HG02884 (cell line): ENCODE data around the gene PHKB.
"Not testable (repeated sequence)": the region's sequence is repeated elsewhere in the genome, so short reads cannot be mapped to it uniquely, and the experiment has no call there.

Experiments used
- ATAC-seq: cut with Tn5 transposase; IDR thresholded peaks from one replicate; pipeline ENCODE4 v1.9.1; 2021; ENCODE audit warnings: mild to moderate bottlenecking, moderate library complexity; ENCODE audit not compliant: unreplicated experiment

Gene PHKB

DNA sequence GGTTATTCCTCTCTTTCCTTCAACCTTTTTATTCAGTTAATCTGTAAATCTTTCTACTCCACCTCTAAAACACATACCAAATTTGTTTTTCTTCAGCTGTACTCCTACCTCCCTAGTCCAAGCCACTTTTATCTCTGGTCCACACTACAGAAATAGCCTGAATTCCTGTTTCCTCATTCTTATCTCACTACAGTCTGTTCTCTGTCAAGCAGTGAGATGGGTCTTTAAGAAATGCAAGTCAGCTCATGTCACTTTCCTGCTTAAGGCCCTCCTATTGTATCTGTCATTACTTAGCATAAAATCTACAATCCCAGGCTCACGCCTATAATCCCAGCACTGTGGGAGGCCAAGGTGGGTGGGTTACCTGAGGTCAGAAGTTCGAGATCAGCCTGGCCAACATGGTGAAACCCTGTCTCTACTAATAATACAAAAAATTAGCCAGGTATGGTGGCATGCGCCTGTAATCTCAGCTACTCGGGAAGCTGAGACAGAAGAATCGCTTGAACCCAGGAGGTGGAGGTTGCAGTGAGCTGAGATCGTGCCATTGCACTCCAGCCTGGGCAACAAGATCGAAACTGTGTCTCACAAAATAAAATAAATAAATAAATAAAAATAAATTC, 7.0 kb downstream of the PHKB start:
- ATAC-seq = not testable (repeated sequence)

DNA sequence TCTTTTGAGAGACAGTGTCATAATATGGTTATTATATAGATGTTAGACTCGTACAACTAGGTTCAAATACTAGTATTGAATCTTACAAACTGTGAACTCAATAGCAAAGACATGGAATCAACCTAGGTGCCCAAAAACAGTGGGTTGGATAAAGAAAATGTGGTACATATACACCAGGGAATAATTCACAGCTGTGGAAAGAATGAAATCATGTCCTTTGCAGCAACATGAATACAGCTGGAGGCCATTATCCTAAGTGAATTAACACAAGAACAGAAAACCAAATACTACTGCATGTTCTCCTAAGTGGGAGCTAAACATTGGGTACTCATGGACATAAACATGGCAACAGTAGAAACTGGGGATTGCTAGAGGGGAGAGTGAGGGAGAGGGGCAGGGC, 8.1 kb downstream of the PHKB start:
- ATAC-seq = no peak

DNA sequence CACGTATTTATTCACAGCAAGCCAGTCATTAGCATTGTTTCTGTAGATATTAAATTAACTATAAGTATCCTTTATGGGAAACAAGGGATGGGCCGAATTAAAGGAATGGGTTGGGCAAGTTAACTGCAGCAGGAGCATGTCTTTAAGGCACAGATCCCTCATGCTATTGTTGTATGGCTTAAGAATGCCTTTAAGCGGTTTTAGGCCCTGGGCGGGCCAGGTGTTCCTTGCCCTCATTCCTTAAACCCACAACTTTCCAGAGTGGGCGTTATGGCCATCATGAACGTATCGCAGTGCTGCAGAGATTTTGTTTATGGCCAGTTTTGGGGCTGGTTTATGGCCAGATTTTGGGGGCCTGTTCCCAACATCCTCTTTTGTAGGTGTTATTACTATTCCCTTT, 9.1 kb downstream of the PHKB start:
- ATAC-seq = no peak

DNA sequence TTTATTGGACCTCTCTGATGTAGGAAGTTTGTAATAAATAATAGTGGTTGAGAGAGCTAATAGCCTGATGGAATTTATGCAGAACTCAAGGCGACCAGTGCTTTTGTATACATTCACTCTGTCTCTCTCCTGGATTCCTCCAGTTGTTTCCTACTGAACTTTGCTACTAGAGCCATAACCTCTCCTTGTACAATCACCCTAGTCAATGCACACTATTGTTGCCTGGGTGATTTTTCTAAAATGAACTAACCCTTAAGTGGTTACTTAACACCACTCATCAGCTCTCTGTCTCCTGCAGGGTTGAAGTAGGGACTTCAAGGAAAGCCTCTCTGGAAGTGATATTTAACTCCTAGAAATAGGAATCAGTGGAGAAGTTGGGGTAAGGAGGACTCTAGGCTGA, 9.7 kb downstream of the PHKB start:
- ATAC-seq = no peak

DNA sequence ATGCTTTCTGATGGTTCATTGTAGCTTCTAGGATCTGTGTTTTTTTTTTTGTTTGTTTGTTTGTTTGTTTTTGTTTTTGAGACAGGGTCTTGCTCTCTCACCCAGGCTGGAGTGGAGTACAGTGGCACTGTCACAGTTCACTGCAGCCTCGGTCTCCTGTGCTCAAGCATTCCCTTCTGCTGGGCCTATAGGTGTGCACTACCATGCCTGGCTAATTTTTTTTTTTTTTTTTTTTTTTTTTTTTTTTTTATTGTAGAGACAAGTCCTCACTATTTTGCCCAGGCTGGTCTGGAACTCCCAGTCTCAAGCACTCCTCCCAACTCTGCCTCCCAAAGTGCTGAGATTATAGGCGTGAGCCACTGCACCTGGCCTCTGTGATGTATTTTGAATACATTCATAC, 11.9 kb downstream of the PHKB start:
- not testable (repeated sequence) for ATAC-seq

DNA sequence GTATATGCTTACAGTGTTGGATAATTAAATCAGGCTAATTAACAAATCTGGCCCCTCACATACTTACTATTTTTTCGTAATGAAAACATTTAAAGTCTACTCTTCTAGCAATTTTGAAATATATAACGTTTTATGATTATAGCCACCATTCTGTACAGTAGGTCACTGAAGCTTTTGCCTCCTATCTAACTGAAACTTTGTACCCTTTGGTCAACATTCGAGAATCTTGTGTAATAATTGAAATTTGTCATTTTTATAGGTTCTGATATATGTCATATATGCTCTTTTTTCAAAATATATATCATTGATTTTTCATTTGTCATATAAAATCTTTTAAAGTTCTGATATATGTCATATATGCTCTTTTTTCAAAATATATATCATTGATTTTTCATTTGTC, 12.7 kb downstream of the PHKB start:
- ATAC-seq = no peak

DNA sequence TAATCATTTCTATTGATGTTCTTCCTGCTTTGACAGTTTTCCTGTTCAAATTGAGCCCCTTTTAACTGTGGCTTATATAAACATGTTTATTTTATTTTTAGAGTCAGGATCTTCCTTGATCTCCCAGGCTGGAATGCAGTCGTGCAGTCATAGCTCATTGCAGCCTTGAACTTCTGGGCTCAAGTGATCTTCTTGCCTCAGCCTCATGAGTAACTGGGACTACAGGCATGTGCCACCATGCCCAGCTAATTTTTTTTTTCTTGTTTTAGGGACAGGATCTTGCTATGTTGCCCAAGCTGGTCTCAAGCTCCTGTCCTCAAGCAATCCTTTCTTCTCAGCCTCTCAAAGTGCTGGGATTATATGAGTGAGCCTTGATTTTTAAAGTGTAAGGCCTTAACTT, 14.7 kb downstream of the PHKB start:
- ATAC-seq = no peak

DNA sequence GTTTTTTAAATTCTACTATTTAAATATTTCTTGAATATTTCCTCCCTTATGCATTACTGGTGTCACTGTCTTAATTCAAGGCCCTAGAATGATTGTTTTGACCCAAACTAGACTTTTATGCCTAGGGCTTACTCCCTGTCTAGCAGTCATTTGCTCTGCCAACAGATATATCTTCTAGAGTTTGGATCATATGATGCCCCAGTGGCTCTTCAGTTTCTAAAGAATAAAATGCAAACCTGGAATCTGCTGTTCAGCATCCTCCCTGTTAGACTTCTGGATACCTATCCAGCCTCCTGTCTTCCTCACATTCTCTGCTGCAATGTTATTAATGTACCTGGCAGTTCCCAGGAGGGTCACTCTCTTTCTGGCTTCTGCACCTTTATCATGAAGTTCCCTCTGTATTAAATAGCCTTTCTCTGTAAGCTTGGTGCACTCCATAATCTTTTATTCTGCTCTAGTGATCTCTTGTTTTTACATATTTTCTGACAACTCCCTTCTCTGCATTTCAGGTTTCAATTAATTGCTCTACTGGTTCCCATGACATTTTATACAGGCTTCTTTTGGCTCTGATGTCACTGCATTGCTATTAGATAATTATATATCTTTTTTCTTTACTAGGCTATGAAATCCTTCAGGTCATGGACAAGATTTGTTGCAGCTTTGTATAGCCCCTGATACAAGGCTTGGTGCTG, 15.7 kb downstream of the PHKB start:
- ATAC-seq = no peak

DNA sequence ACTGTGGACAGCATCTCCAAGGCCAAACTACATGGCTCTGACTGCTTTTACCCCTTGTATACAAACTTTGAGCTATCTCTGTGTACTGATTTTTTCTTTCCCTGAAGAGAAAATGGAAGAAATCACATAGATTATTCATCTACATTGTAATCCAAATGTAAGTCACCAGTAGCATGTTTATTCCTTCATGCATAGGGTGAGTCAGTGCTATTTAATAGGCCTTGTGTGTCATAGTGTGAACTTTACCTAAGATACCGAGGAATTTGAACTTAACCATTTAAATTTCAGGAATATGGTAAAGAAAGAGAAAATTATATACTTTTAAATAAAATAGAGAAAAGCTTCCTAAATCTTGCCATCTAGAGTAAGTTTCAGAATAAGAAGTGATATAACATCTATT, 16.5 kb downstream of the PHKB start:
- ATAC-seq = no peak

DNA sequence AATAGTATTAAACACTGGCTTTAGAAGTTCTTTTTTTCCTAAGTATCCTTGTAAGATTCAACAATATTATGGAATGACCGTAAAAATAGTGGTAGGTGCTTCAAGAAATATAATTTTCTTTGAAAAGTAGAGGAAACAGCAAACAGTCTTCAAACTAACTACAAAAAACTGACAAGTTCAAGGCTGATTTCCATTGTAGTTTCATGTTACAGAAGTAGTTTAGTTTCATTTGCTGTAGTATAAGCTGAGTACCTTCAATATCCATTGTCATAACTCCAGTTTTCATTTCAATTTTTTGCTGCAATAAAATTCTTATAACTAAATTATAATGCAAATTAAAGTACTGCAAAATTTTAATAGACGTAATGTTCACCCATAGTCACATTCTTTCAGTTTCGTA, 19.3 kb downstream of the PHKB start:
- ATAC-seq = no peak

DNA sequence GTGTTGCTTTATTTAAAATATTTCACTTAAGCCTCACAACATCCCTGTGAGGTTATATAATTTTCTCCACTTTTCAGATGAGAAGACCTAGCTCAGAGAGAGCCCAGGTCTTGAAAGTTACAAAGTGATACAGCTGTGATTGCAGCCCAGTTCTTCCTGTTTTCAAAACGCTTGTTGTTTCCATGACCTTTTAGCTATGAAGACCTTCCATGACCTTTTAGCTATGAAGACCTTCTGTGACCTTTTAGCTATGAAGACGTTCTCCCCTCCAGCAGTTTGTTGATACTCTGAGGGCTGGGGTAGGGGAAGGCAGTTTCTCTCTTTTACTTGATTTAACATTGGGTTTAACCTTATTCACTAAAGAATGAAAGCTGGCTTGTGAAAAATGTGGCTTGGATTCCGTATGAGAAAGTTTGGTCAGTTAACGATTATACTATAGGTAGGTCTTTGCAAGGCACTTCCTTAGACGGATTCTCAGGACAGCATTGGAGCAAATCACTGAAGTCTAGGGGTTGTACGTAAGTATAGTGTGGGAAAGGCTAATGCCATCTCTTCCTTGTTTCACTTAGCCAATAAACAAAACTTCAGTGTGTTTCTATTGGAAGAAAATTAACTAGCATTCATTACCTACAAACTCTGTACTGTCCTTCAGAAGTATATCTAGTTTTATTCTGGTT, 20.7 kb downstream of the PHKB start:
- ATAC-seq = no peak

DNA sequence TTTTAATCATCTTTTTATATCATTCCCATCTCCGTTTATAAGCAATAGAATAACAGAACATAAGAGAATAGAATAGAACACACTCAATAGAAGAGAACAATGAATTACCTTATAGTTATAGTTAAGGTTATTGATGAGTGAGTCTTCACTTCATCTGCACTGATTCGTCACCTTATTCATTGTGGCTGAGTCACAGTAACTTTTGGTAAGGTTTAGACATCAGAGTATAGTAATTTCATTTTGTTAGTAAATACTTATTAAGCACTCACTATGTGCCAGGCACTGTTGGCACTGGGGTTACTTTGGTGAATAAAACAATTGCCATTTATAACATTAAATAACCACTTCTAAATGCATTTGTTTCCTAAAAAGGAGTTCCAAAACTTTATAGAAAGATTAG, 22.5 kb downstream of the PHKB start:
- no peak for ATAC-seq

DNA sequence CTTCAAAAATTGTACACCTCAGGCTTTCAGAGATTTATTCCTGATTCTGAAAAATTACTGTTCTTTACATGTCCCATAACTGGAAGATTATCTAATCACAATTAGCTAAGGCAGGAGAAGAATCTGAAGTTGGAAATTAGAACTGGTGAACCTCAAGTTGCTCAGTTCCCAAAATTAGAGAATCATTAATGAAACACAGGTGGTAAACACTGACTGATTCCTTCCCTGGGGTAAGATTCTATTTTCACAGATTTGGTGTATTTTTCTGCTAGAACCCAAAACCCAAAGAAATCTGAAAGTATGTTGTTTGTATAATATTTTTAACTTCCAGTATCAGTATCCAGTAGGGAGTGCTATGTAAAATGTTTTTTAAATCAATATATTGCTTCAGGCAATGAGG, 25.7 kb downstream of the PHKB start:
- ATAC-seq = no peak

DNA sequence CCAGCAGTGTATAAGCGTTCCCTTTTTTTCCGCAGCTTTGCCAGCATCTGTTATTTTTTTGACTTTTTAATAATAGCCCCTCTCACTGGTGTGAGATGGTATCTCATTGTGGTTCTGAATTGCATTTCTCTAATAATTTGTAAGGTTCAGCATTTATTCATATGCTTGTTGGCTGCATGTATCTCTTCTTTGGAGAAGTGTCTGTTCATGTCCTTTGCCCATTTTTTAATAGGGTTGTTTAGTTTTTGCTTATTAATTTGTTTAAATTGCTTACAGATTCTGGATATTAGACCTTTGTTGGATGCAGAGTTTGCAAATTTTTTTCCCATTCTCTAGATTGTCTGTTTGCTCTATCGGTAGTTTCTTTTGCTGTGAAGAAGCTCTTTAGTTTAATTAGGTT, 26.9 kb downstream of the PHKB start:
- no peak for ATAC-seq

DNA sequence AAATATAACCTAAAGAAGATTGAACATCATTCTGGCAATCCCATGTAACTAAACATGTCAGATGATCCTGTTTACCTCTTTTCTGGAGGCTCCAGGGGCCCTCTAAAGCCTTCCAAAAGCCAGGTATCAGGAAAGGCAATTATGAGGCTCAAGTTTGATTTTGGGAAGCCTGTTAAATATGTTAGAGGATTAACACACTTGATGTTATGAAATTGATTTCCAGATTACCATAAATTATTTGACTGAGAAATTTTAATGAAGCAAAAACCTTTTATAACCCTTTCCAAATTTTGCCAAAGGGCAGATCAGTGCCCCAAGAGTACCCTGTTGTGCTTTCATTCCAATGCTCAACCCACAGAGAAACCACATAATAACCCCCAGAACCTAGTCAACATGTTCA, 29.3 kb downstream of the PHKB start:
- ATAC-seq = no peak

DNA sequence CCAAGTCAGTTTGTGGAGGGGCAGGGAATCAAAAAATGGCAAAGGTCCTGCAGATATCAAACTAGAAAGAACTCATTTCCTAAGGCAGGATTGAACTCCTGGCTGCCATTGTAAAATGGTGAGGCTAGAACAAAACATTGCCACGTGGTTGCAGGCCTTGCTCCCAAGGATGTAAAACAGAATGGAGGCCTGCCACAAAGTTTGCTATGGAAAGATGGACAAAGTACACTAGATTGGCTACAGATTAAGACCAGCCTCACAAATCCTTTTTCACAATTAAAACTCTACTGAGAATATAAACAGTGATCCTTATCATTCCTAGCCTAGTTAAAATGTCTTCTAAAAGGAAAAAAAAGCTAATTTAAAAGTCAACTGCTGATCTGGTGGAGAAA, 30.9 kb downstream of the PHKB start:
- ATAC-seq = no peak

DNA sequence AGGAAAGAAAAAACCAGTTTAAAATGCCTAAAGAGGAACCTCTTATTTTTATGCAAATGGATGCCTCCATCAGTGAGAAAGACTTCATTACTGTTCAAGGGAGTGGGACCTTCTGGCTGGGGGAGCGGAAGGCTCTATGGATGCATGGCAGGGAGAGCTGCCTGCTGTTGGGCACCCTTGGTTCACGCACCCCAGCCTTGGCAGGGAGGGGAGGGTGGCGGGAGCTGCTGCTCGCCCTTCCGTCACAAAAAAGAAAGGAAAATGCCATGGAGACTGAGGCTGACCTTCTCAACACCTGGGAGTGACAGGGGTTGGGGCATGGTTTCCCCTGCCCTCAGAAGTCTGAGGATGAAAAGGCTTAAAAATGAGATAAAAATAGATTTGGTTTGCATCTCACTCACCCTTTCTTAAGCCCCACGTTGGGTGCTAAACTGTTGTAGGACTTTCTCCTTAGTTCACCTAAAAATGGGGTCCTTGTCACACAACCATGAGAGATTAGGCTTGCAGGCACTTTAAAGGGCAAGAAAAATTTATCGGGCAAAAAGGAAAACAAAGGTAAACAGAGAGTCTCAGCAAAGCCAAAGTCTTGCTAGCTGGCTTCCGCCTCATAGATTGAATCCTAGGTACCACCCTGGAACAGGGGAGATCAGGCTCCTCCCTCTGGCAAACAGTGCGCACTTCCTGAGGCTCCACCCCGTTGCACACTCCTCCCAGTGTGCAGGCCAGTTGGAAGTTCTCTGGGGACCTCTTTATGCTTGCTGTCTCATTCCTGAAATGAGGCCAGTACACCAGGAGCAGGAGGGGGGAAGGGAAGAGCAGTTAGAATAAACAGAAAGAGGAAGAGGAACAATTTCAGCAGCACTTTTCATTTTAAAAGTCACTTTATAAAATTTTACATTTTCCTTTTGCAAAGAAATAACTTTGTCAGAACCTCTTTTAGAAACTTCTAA, 31.6 kb downstream of the PHKB start:
- peak; percentile 86 for ATAC-seq

DNA sequence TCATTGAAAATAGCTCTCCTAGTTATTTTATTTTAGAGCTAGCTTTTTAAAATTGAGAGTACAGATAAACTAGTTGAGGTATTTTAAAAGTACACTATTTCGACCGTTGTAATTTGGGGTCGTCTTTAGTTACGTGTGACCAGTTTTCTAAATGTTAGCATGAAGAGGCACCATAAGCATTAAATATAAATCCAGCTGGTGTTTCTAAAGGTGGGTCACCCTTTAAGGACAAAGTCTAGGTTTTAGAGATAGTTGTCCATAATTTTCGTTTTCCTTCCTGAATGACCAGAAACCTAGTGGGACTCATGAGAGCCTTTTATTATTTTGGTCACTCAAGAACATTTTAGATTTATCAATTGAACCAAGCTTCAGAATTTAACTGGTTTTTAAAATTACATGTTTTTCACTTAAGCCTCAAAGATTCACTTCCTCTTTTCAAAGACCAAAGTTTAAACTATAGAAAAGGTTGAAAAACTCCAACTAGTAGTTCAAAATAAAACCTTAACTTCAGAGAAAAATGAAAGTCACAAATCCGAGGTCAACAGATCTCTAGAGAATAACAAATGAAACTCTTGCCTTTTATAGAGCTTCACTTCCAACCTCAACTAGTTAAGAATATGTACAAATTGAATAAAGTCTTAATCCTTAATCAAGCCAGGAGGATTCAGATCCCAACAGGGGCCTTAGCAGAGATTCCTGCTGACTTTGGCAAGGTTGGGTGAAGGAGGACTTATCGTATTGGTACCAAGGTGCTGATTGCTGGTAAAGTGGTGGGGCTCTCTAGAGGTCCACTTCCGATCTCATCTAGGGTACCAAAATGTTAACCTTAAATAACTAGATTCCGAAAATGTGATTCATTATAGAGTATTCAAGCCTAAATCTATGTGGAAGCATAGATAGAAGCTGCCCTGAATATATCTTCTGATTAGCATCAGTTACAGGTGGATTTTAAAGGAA, 32.5 kb downstream of the PHKB start:
- ATAC-seq = peak; percentile 40

DNA sequence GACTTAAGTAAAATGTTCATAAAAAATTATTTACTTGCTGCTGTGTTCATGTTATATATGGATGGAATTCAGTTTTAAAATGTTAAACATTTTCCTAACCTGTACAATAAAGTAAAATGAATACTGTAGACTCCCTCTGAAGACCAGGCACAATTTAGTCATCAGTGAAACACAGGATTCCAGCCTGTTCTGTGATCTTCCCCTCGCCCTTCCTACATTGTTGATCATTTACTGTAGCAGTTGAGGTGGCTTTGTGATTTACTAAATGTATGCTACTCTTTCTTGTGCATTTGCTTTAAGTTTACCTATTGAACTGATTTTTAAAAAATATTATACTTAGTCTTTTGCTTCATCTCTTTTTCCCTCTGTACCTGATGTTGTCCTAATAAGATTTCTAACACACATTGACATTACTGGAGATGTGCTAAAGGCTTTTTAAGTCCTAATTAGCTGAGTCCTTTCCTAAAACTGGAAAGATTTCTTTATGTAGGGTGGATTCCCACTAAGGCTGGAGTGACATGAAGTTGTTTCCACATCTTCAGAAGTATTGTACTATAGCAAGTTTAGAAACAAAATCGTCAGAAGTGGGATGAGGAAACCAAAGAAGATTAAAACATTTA, 38.1 kb downstream of the PHKB start:
- ATAC-seq = no peak
